Hematopoietic multipotent progenitor cell treated with erythropoietin and hydrocortisone succinate and interleukin-3 and kit ligand, for 4 days (in vitro differentiated cells): Measurements from ENCODE around the gene TMEM126A.
"Not testable (repeated sequence)": the region's sequence is repeated elsewhere in the genome, so short reads cannot be mapped to it uniquely, and the experiment has no call there.

Source experiments
- DNase-seq: peaks from one replicate; pipeline ENCODE4 v3.0.0-alpha.2; 2015

Gene TMEM126A

DNA sequence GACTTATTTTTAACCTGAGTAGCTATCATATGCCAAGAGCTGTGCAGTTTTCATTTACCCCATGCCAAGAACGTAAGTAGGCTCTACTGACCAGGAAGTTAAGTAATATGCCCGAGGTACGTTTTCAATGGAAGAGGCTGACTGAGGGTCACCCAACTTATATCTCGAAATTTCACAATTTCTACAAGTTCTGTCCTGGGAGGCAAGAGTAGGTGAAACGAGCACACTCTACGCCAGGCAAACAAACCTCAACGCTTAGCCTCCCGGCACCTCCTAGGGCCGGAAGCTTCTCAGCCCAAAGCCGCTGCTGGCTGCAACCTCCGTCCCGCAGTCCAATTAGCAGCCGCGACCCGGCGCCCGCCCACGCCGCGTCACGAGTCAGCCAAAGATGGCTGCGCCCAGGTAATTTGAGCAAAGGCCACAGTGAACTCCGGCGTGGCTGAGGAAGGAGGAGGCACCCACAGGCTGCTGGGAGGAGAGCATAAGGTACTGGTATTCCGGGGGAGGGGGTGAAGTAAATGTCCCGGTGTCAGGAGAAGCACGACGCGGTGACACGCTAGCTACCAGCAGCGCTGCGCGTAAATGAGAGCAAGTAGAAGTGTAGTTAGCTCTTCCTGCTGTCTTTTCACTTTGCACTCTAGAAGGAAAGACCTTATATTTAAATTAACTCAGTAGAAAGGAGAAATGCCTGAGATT lies at the start of gene TMEM126A:
TMEM126A (plus strand) TSS at position 364 of the 696 bp plus-strand sequence. CDS start 2,289 bp downstream, outside the sequence.
- peak; percentile 95 for DNase-seq

DNA sequence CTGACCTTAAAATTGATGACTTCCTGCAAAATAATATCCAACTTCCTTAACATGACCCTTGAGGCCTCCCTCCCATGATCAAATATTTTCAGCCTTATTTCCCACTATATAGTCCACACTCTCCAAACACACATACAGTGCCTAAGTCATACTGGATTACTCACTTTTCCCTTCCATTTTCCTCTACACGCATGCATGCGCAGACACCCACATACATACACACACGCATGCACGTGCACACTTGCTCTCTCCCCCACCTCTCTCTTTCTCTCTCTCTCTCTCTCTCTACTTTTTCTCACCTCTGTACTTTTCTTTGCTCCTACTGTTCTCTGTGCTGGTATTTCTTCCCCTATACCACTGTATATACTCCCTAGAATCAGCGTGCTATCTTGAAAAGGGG lies 48.7 kb upstream of the TMEM126A start:
- no peak for DNase-seq

DNA sequence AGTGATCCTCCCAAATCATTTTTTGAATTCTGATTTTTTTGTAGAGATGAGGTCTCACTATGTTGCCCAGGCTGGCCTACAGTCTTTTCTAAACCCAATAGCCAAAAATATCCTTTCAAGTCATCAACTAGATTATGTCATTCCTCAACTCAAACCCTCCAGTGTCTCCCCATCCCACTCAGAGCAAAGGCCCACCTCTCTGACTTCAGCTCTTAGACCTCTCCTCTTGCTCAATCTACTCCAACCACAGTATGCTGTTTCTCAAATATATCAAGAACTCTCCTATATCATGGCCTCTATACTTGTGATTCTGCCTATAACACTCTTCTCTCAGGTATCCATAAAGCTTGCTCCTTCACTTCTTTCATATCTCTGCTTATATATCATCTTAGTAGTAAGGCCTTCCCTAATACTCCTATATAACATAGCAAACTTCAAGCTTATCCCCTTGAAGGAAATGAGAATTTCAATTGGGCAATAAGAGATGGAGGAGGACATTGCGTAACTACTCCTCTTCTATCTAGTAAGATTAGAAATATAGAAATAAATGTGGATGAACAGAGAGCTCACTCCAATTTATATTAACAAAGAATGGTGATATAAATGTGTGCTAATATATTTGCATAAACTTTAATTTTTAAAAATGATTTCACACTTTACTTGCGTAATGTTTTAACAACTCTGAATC lies 45.1 kb upstream of the TMEM126A start:
- peak; percentile 36 for DNase-seq

DNA sequence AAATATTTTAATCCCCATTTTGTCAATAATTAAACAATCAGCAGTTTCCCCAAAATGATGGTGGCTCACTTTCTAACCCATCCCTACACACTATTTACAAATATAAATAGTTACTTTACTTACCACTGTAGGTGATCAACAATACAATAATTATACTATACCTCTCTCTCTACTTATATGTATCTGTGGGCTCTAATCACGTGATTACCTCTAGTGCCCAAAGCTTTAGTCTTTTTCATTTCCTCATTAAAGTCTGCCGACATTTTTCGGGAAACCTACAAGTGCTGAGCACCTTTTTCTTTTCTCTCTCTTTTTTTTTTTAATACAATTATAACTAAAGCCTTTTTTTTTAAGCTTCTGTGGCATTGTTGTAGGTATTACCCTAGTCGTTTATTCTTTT lies 44.5 kb upstream of the TMEM126A start:
- DNase-seq, result no peak

DNA sequence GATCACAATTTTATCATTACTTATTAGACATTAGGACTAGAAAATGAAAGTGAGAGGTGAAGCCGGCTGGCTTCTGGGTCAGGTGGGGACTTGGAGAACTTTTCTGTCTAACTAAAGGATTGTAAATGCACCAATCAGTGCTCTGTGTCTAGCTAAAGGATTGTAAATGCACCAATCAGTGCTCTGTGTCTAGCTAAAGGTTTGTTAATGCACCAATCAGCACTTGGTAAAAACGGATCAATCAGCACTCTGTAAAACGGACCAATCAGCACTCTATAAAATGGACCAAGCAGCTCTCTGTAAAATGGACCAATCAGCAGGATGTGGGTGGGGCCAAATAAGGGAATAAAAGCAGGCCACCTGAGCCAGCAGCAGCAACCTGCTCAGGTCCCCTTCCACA lies 41.5 kb upstream of the TMEM126A start:
- DNase-seq, result not testable (repeated sequence)

DNA sequence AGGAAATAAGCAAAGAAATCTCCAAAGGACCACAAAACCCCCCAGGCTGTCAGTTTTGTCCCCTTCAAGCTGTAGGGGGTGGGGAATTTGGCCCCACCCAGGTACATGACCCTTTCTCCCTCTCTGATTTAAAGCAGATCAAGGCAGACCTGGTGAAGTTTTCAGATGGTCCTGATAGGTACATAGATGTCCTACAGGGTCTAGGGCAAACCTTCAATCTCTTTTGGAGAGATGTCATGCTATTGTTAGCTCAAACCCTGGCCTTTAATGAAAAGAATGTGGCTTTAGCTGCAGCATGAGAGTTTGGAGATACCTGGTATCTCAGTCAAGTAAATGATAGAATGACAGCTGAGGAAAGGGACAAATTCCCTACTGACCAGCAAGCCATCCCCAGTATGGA lies 39.1 kb upstream of the TMEM126A start:
- not testable (repeated sequence) for DNase-seq

DNA sequence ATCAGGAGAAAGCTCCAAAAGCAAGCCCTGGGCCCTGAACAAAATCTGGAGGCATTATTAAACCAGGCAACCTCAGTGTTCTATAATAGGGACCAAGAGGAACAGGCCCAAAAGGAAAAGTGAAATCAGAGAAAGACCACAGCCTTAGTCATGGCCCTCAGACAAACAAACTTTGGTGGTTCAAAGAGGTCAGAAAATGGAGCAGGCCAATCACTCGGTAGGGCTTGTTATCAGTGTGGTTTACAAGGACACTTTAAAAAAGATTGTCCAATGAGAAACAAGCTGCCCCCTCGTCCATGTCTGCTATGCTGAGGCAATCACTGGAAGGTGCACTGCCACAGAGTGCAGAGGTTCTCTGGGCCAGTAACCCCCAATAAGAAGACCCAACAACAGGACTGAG lies 38.5 kb upstream of the TMEM126A start:
- DNase-seq, result not testable (repeated sequence)

DNA sequence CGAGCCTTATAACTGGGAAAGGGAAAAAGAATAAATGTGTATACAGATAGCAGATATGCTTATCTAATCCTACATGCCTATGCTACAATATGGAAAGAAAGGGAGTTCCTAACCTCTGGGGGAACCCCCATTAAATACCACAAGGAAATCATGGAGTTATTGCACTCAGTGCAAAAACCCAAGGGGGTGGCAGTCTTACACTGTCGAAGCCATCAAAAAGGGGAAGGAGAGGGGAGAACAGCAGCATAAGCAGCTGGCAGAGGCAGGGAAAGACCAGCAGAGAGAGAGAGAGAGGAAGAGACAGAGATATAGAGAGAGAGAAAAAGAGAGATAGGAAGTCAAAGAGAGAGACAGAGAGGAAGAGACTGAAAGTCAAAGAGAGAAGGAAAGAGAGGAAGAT lies 36.1 kb upstream of the TMEM126A start:
- peak; percentile 26 for DNase-seq

DNA sequence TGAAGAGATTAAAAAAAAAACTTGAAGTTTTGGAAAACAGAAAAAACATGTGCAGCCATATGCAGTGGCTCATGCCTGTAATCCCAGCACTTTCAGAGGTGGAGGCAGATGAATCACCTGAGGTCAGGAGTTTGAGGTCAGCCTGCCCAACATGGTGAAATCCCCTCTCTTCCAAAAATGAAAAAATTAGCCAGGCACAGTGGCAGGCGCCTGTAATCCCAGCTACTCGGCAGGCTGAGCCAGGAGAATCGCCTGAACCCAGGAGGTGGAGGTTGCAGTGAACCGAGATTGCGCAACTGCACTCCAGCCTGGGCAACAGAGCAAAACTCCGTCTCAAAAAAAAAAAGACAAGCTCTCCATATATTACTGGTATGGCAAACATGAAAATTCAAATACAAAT lies 28.3 kb upstream of the TMEM126A start:
- DNase-seq, result no peak

DNA sequence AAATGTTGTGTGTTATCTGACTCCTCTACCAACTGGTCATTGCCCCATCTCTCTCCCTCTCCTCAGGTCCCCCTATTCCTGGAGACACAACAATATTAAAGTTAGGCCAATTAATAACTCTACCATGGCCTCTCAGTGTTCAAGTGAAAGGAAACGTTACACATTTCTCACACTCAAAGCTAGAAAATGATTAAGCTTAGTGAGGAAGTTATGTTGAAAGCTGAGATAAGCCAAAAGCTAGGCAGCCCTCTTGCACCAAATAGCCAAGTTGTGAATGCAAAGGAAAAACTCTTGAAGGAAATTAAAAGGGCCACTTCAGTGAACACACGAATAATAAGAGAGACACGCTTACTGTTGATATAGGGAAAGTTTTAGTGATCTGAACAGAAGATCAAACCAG lies 27.5 kb upstream of the TMEM126A start:
- DNase-seq, result no peak

DNA sequence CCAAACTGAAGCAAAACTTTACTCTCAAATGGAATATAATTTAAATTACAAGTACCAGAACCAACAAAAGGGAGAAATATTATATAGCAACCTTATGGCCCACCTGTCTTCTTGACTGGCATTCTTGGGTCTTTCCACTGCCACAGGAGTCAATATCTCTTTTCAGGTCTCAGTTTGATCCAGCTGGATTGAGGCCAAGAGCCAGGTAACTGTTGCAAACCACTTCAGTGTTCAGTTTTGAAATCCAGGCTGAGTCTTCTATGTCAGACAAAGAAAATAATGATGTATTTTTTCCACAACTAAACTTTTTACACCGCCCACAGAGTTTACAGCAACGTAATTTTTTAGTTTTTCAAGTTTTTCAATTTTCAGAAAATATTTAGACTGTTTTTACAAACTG lies 21.3 kb upstream of the TMEM126A start:
- no peak for DNase-seq

DNA sequence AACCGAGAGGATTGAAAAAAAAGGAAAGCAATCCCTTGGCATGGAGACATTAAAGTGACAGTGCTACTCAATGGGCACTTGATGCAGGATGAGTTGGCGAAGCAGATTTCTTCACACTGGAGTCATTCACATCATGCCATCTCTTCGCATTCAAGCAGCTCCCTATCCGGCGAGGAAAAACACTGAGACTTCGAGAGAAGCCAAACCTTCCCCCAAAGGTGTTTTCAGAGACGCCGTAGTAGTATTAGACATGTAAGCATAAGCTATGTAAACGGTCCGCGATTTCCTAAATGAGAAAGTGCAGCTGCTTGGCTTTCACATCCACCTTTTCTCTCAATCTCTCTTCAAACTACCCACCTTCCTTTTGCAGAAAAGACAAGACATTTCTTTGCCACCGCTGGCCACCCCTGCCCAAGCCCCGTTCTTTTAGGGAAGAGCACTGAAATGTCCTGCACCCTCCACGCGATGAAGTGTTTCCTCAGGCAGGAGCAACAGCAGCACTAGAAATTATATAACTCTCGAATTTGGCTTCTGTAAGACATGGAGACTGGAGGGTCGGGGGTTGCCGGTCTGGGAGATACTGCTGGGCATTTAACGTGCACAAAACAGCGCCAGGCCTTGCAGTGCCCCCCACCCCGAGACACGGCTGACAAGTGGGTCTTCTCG lies 20.3 kb upstream of the TMEM126A start, which contains the start of gene DLG2:
DLG2 (minus strand) TSS at position 13 of the 666 bp plus-strand sequence.
- DNase-seq, result peak; percentile 30

DNA sequence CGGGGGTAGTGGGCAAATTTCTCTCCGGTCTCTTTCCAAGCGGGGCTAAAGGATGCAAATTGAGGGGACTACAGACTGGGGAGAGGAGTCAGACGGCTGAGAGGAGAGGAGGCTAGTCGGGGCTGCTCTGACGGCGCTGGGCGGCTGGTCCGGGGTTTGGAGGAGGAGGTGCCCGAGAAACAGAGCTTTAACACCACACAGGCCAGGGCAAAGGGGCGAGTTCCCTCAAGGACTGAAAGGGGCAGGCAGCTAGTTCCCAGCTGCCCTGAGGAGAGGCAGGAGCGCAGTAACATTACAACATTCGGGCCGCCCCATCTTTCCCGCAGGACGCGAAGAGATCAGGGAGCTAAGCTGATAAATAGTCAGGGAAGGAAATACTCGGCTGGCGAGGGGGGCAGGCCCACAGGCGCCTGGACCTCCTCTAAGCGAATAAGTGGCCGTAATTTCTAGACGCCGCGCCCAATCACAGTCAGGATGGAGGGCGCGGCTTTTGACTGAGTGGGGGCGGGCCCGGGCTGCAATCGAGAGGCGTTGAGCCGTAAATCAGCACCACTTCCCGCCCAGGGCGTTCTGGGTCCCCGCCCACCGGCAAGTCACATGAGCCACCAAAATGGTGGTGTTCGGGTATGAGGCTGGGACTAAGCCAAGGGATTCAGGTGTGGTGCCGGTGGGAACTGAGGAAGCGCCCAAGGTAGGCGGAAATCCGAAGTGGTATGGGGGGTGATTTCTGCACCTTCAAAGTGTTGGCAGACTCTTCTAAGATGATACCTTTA lies 19.6 kb upstream of the TMEM126A start, which contains the start of gene TMEM126B:
TMEM126B (plus strand) TSS at position 596 of the 773 bp plus-strand sequence; CDS start at position 611, 15 bp downstream.
- DNase-seq, result peak; percentile 99

DNA sequence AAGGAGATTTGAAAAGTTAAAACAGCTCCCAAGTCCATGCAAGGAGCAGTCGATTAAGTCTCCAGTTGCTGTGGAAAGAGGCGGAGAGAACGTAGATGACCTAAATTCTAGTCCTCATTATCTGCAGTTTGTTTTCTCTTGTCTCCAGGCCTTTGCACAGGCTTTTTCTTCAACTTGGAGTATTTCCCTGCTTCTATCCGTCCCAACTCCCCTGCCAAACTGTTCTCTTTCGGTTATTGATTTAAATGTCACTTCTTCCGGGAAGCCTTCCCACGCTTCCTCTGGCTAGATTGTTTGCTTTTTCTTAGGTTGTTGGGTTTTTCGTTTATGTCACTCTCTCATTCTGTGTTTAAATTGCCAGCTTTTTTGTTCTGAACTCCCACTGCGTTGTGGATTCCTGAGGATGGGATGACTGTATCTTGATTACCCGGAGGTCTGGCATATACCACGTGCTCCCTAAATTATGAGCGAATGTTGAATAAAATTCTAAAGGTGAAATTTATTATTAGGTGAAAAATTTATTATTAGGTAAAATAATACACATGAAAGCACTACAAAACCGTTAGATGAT lies 18.9 kb upstream of the TMEM126A start:
- DNase-seq, result no peak

DNA sequence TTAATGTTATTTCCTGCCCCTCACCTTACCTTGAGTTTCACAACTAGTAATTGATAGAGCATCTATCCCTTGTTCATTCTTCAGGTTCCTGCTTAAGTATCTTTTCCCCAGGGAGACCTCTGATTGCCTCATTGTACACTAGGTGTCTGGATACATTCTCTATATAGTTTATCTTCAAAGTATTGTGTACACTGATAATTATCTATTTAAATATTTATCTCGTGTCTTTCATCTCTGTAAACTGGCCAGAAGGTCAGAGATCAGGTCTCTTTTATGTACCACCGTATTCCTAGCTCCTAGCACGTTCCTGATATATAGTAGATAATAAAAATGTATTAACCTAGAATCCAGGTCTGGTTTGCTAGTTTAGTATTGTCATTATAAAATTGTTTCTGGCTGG lies 13.0 kb upstream of the TMEM126A start:
- DNase-seq, result no peak

DNA sequence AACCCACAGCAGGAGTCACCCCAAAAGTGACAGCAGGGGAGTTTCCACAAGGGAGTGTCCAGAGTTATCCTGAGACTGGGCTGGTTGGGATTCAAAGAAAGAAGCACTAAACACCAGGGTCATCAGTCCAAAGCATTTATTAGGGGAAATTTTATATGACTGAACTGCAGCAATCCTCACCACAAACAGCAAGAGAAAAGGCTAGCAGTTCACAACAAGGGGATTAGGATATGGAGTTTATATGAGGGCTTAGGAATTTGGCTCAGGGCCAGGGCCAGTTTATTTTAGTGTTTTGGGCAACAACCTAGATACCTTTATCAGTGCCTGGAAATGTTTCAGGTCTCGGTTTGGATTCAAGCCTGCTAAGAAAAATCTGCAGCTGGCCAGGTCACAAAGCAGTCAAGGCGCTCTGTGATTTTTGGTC lies 4.6 kb upstream of the TMEM126A start:
- DNase-seq, result no peak

DNA sequence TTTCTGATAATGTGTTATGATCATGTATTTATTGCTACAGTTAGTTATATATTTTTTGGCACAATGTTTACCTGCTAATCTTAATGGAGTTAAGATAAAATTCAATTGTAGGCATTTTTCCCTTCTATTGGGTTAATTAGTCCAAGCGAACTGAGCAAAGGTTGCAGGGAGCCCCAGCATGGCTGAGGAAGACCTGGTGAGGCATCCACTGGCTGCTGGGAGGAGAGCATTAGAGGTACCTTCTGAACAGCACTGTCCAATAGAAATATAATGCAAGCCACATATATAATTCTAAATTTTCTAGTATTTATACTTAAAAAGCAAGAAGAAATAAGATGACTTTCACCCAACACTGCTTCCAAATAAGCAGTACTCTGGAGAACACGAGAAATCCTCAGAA lies 689 bp upstream of the TMEM126A start:
- no peak for DNase-seq

DNA sequence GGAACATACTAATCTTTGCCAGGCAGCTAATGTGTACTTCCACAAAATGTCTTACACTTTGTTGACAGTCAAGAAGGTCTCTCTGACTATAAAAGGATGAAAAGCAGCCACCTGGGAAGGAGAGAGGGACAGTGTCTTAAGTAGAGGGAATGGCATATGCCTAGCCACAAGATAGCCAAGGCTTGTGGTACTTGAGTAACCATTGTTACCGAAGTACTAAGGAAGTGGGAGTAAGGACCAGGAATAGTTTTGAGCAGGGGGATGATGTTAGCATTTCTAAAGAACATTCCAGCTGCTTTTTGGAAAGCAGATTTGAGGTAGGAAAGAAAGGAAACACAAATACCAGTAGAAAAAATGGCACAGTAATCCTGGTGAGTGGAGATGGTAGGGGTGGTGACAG lies 3.4 kb downstream of the TMEM126A start:
- DNase-seq, result no peak

DNA sequence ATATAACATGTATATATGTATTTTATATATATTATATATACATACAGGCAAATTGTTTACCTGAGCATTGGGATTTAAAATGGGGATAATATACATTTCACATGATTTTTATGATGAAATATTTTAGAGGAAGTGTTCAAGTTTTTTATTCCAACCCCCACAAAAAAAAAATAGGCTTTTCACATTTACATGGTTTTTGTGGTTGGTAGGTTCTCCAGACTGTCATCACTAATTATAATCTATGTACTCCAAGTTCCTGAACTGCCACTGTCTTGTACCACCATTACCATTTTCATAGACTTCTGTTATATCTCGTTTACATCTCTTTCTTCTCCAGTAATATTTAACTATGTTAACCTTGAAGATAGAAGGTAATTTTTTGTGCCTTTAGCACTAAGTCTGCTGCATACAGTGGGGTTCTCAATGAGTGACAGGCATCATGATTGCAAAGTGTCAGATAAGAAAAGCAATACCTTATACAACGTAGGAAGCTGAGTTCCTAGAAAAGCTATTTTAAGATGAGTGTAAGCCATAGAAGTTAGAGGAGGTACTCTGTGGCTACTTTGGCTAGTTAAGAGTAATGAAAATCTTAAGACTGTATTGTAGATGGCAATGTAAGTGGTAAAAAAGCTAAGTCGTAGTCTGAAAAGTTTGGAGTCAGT lies 5.2 kb downstream of the TMEM126A start:
- DNase-seq, result peak; percentile 70

DNA sequence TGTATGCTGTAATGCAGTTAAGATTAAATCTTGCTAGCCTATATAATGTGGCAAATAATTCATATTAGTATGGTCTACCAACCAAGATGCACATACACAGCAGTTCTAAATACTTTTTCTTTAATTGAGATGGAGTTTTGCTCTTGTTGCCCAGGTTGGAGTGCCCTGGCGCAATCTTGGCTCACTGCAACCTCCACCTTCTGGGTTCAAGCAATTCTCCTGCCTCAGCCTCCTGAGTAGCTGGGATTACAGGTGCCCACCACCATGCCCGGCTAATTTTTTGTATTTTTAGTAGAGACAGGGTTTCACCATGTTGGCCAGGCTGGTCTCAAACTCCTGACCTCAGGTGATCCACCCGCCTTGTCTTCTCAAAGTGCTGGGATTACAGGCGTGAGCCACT lies 6.6 kb downstream of the TMEM126A start:
- DNase-seq, result not testable (repeated sequence)

DNA sequence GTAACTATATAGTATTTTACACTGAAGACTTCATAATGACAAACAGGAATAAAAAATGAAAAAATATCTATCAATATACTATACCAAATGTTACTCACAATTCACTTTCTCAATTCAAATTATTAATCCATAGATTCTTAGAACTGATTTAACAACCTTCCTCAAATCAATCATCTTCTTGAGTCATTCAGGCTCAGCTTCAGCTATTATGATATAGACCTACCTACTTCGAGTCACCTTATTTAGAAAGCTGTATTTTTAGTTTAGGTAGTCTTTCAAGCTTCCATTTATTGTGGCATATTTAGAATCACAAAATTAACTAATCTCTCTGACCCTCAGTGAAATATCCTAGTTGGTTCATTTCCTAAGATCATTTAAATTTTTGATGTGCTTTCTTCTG lies 9.0 kb downstream of the TMEM126A start:
- no peak for DNase-seq

DNA sequence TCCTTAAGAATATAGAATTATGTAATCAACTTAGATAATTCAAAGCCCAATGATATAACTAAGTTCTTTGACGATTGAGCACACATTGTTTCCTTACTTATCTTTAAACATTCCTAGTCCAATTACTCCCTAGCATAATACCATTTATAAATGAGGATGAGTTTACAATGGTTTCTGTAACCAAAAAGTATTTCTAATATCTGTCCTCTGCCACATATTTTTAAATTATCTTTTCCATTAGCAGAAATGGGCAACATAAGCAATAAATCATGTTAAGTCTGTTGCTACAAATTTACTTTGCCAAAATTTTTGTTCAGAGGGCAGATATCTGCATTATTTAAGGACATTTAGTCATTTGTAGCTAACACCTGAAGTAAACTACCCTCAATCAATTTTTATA lies 10.4 kb downstream of the TMEM126A start:
- no peak for DNase-seq
